AG10803 (cell line): ENCODE data around the gene H1-8.

Experiments used
- DNase-seq: peaks from one replicate; pipeline ENCODE4 v3.0.0; 2010; ENCODE audit warnings: low read depth
- H3K4me3 ChIP-seq: 2 replicates; pipeline ENCODE4 v1.5.1; 2011; ENCODE audit warnings: mild to moderate bottlenecking, low read length, control low read depth
- TF ChIP-seq, protein P1 (sequence below): conservative IDR thresholded peaks from 2 replicates; pipeline ENCODE4 v1.5.1; 2011; ENCODE audit warnings: mild to moderate bottlenecking, low read length, control low read depth, inconsistent platforms

The H1-8 gene

DNA sequence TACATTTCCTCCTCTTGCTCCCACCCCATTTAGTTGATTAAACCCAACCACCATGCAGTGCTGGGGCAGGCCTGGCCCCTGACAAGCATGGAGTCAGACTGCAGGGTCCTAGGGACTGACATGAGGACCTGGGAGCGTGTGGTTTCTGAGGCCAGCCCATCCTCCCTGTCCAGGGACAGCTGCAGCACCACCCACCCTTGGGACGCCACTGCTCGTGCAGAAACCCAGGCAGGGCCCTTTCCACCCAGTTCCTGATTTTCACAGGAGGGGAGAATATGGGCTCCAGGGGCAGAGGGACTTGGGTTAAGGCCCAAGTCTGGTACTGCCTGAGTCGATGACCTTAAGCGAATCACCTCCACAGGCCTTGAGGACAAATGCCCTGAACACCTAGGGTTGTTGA, 39.8 kb downstream of the H1-8 start:
- DNase-seq, result no peak
- TF ChIP-seq, protein P1, sequence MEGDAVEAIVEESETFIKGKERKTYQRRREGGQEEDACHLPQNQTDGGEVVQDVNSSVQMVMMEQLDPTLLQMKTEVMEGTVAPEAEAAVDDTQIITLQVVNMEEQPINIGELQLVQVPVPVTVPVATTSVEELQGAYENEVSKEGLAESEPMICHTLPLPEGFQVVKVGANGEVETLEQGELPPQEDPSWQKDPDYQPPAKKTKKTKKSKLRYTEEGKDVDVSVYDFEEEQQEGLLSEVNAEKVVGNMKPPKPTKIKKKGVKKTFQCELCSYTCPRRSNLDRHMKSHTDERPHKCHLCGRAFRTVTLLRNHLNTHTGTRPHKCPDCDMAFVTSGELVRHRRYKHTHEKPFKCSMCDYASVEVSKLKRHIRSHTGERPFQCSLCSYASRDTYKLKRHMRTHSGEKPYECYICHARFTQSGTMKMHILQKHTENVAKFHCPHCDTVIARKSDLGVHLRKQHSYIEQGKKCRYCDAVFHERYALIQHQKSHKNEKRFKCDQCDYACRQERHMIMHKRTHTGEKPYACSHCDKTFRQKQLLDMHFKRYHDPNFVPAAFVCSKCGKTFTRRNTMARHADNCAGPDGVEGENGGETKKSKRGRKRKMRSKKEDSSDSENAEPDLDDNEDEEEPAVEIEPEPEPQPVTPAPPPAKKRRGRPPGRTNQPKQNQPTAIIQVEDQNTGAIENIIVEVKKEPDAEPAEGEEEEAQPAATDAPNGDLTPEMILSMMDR, result no peak
- no peak overlapping the region for H3K4me3 ChIP-seq

DNA sequence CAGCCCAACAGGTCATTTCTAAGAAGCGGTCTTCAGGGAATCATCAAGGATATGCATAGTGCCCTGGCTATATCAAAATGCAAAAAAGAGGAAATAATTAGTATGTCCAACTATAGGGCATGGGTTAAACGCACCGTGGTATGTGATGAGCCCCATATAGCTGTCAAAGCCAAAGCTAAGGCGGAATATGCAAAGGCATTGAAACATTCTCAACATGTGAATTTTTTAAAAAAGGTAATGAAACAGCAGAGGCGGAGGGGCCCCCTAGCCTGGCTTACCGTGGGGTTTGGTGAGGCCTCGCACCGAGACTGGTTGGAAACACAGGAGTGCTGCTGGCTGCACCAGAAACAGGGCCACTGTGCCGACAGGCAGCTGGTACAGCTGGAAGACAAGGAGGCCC, 40.3 kb downstream of the H1-8 start:
- no peak overlapping the region for H3K4me3 ChIP-seq
- DNase-seq, result no peak
- TF ChIP-seq, protein P1, result no peak

DNA sequence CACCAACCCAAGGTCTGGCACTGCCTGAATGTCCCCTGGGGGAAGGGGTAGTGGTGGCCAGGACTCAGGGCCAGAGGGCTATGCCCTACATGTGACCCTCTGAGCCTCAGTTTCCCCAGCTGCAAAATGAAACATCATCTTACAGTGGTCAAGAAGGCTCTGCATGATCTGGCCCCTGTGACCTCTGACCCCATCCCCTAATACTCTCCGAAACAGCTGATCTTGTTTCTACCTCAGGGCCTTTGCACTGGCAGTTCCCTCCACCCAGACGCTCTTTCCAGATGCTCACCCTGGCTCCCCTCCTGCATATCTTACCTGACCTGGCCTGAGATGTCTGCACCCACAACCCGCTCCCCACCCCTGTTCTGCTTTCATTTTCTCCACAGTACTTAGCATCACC, 41.7 kb downstream of the H1-8 start:
- no peak overlapping the region for H3K4me3 ChIP-seq
- DNase-seq, result no peak
- TF ChIP-seq, protein P1, result no peak

DNA sequence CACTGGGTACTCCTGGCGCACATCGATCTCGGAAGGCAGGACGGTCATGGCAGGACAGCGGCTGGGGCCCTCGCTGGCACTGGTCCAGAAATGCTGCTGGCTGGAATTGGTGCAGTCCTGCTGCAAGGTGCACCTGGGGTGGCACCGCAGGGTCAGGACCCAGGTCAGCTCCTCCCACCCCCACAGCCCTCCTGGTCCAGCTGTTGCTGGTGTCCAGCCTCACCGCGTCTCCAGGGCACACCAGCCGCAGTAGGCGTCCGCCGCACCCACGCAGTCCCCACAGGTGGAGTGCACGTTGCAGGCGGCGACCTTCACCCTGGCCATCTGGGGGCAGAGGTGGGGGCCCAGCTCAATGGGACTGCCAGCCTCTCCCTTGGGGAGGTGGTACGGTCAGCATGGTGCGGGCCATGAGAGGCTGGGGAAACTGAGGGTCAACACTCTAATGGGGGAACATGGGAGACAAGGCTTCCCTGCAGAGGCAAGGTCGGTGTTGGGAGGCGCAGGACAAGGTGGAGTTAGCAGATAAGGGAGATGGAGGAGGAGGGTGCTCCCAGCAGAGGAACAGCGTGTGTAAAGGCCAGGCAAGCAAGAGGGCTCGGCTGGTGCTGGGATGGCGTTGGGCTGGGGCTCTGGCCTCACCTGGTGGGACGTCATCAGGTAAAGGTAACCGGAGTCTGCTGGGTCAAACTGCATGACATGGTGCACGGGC, 43.1 kb downstream of the H1-8 start:
- DNase-seq, result no peak
- TF ChIP-seq, protein P1, result no peak

DNA sequence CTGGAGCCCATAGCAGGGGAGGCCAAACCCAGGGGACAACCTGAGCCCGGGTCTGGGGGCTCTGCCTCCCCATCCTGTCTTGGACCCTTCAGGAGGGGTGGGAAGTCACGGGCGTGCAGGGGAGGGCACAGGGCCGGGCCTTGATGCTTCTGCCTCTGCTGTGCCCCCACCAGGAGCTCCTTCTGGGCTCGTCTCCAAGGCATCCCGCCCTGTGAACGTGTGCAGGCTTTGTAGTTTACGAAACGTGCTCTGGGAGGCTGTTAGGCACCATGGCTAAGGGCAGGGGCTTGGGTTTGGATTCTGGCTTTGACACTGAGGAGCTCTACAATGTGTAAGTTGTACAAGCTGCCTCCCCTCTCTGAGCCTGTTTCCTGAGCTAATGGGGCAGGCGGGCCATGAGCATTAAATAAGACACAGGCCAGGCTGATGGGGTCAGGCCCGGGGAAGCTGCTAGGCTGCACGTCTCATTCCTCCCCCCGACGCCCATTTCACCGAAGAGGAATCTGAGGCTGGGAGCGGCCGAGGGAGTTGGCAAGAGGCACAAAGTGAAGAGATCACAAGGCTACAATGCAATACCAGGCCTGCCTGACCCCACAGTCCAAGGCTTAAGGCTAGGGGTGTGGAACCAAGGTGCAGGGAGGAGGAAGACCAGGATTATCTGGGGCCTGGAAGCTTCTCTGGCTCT, 43.9 kb downstream of the H1-8 start:
- H3K4me3 ChIP-seq, result no peak overlapping the region
- TF ChIP-seq, protein P1, result no peak
- DNase-seq, result peak; percentile 82

More for the DNA sequence above, 43.1 kb downstream of the H1-8 start:
- H3K4me3 ChIP-seq, result no peak overlapping the region

DNA sequence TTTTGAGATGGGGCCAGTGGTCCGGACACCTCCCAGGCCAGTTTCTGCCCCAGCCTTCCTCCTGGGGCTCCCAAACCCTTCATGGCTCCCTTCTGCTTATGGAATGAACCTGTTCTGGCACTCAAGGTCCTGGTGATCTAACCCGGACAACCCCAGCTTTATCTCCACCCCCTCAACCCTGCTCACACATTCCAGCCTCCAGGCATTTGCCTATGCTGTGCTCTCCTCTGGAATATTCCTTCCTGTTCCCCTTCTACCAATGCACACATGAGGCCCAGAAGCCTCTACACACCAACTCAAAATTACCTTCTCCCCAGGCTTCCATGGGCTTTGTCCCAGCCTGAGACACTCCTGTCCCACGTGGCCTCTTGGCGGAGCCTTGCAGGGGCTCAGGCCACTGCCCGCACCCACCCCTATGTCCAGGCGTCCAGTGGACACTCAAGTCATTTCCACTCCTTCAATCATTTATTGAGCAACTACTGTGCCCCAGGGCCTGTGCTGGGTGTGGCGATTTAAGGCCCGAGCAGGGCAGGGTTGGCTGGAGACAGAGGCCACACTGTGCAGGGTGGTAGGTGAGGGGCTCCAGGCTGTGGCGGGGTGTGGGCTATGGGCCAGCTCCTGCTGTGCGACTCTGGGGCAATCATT, 44.7 kb downstream of the H1-8 start:
- H3K4me3 ChIP-seq, result no peak overlapping the region
- peak; percentile 24 for DNase-seq
- TF ChIP-seq, protein P1, result no peak

DNA sequence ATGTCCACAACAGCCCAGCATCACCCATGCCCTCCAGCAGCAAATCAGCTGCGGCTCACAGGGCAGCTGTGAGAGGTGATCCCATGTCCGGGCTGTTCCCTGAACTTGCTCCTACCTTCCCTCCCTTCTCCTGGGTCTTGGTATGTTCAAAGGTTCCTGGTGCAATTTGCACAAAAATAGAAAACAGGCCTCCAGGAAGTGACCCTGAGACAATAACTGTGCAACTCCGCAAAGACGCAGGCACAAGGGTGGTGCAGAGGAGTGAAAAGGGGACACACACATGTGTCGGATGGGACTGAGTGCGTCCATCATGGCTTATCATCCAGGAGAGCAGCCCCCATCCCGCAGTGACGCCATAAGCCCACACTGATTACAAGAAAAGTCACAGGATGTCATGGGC, 47.2 kb downstream of the H1-8 start:
- no peak overlapping the region for H3K4me3 ChIP-seq
- no peak for DNase-seq
- TF ChIP-seq, protein P1, result no peak
